ENCODE data around the gene DDAH2. TPM values are rescaled to one million over a fixed set of nuclear protein-coding genes. Genes with fewer than 3 reads are reported as not detected.

DDAH2 gene
- total RNA-seq, 4 donors from 2014 or later: 10.6 to 24.2 (median 15.4) TPM

DNA sequence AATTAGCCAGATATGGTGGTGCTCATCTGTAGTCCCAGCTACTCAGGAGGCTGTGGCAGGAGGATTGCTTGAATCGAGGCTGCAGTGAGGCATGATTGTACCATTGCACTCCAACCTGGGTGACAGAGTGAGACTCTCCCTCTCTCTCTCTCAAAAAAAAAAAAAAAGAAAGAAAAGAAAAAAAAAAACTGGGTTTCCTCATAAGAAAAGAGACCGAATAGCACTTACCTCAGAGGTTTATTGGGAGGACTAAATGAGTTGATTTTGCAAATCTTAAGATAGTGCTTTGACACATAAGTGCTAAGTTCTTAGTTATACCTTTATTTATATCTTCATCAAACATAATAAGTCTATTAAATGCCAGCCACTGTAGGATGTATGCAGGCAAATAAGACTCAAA, 41.8 kb upstream of the DDAH2 start:
- intact Hi-C loops (cut with DNase I; ENCODE audit: low total_unique reads) (loop anchor here (10.0 kb wide), 1 partner anchor 94 kb away; the partner anchor contains the start of gene NEU1), in situ Hi-C loops (cut with MboI; ENCODE audit: low sequenced_read_pairs in 4 of 4) (loop anchor here in 2 of 4 donors (5.0 to 10.0 kb wide), 2 partner anchors 64 to 84 kb away; no protein-coding TSS in a partner anchor)
- DNase-seq: no peak
- H3K4me1 ChIP-seq: no peaks in the 10 kb centered on the region
- no peak overlapping the region for H3K4me3 ChIP-seq
- H3K9me3 ChIP-seq: no peaks in the 10 kb centered on the region
- ATAC-seq: no peak
- no peaks in the 10 kb centered on the region for H3K27me3 ChIP-seq
- no peaks in the 10 kb centered on the region for H3K36me3 ChIP-seq
- TF ChIP-seq, protein P1, sequence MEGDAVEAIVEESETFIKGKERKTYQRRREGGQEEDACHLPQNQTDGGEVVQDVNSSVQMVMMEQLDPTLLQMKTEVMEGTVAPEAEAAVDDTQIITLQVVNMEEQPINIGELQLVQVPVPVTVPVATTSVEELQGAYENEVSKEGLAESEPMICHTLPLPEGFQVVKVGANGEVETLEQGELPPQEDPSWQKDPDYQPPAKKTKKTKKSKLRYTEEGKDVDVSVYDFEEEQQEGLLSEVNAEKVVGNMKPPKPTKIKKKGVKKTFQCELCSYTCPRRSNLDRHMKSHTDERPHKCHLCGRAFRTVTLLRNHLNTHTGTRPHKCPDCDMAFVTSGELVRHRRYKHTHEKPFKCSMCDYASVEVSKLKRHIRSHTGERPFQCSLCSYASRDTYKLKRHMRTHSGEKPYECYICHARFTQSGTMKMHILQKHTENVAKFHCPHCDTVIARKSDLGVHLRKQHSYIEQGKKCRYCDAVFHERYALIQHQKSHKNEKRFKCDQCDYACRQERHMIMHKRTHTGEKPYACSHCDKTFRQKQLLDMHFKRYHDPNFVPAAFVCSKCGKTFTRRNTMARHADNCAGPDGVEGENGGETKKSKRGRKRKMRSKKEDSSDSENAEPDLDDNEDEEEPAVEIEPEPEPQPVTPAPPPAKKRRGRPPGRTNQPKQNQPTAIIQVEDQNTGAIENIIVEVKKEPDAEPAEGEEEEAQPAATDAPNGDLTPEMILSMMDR (IDR thresholded peaks at IDR 0.05 in 4 of 5, conservative IDR thresholded peaks at IDR 0.05 in 1 of 5): no peak
- TF ChIP-seq POLR2A (IDR thresholded peaks at IDR 0.05): no peak
- no peak overlapping the region for H3K27ac ChIP-seq

DNA sequence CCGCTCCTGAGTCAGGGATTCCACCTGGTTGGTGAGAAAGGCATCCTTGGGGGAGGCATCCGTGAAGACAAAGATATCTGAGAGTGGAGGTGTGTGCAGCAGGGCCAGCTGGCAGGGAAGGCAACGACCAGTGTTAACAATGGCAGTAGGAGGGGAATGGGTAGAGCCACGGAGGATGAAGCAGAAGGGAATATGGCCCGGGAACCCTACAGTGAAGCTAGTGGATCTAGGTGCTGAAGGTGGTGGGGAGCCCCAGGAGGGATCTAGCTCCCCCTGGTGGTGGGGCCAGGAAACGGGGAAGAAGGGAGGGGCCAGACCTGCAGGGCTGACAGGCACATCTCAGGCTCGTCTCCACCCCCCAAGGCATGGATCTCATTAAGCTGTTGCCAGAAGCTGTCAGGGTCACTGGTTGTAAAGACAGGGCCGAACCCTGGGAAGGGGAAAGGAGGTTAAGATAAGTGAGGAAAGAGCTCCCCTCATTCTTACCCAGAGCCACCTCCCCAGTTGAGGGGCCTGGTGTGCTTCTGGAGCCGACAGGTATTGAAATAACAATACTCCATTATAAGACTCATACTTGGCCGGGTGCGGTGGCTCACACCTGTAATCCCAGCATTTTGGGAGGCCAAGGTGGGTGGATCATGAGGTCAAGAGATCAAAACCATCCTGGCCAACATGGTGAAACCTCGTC, 40.7 kb upstream of the DDAH2 start:
- Histone ChIP-seq H3K9me3 (no peaks in the 10 kb centered on the region), H3K27ac (no peak overlapping the region), H3K4me1 (no peaks in the 10 kb centered on the region), H3K27me3 (no peaks in the 10 kb centered on the region), H3K36me3 (no peaks in the 10 kb centered on the region), H3K4me3 (no peak overlapping the region)
- no peak for TF ChIP-seq POLR2A (IDR thresholded peaks at IDR 0.05)
- TF ChIP-seq, protein P1 (IDR thresholded peaks at IDR 0.05 in 4 of 5, conservative IDR thresholded peaks at IDR 0.05 in 1 of 5): peak; percentile 66 to 89 (median 83)
- peak; percentile 51 to 77 for DNase-seq
- in situ Hi-C loops (cut with MboI; ENCODE audit: low sequenced_read_pairs in 4 of 4) (loop anchor here in 3 of 4 donors (5.0 to 10.0 kb wide), 3 partner anchors 65 to 88 kb away; partner anchors contain the start of gene LY6G5C (in 1 of the 3)), intact Hi-C loops (cut with DNase I; ENCODE audit: low total_unique reads) (loop anchor here (1.0 to 10.0 kb wide), 2 partner anchors 90 to 95 kb away; partner anchors contain the start of gene NEU1)
- peak; percentile 55 to 77 for ATAC-seq

DNA sequence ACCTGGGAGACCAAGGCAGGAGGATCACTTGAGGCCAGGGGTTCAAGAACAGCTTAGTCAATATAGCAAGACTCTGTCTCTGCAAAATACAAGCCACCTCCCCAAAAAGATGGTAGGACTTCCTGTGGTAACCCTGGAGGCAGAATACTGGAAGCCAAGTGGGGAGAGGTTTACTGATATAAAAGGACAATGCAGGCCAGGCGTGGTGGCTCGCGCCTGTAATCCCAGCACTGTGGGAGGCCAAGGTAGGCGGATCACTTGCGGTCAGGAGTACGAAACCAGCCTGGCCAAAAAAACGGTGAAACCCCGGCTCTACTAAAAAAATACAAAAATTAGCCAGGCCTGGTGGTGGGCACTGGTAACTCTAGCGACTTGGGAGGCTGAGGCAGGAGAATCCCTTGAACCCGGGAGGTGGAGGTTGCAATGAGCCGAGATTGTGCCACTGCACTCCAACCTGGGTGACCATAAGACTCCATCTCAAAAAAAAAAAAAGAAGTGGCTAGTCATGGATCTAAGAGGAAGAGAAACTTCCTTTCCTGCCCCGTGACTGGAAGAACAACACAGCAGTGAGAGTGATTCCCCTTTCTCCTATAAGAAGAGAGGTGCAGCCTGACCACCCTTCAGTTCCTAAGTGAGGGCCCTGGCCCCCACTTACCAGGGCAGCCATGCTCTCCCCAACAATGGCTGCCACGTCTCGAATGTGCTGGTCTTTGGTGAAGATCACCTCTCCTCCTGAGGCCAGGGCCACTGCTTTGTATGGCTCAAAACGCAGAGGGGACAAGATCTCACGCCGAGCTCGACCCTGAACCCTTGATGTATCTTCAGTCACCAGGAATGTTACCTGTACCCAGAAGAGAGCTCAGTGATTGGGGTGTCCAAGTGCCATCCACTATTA, 39.5 kb upstream of the DDAH2 start:
- H3K27me3 ChIP-seq: no peaks in the 10 kb centered on the region

DNA sequence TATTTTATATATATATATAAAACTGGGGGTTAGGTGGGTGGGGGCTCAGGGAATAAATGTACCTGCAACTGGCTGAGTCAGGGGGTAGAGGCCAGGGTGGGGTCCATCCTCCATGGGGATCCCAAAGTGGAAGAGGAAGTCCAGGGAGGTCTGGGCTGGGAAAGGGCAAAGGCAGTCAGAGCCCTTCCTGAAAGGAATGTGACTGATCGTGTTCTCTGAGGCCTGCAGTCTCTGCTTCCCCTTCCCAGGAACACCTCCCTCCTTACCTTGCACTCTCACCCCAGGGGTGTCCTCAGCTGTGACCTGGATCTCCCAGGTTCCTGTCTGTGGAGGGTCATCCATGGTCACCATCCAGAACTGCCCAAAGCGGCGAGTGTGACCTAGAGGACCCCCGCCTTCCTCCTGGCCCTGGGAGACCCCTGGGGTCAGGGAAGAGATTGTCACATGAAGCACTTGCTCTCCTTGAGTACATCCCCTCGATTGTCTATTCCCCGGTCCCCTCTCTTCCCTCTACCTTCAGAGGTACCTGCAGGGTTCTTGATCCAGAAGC, 38.1 kb upstream of the DDAH2 start:
- ATAC-seq (no peak), DNase-seq (no peak)
- in situ Hi-C loops (cut with MboI; ENCODE audit: low sequenced_read_pairs in 4 of 4): loop anchor here in 1 of 4 donors (5.0 kb wide), 1 partner anchor 85 kb away; the partner anchor contains the start of gene LY6G5C
- Histone ChIP-seq H3K27me3 (no peaks in the 10 kb centered on the region), H3K27ac (no peak overlapping the region), H3K4me1 (no peaks in the 10 kb centered on the region), H3K36me3 (no peaks in the 10 kb centered on the region), H3K9me3 (no peaks in the 10 kb centered on the region), H3K4me3 (no peak overlapping the region)
- TF ChIP-seq, protein P1 (IDR thresholded peaks at IDR 0.05 in 4 of 5, conservative IDR thresholded peaks at IDR 0.05 in 1 of 5): no peak
- no peak for TF ChIP-seq POLR2A (IDR thresholded peaks at IDR 0.05)
- intact Hi-C loops (cut with DNase I; ENCODE audit: low total_unique reads): no loop called here

More for the DNA sequence above, 39.5 kb upstream of the DDAH2 start:
- no peak for DNase-seq
- Histone ChIP-seq H3K4me1 (no peaks in the 10 kb centered on the region), H3K9me3 (no peaks in the 10 kb centered on the region), H3K36me3 (no peaks in the 10 kb centered on the region), H3K27ac (no peak overlapping the region), H3K4me3 (no peak overlapping the region)
- in situ Hi-C loops (cut with MboI; ENCODE audit: low sequenced_read_pairs in 4 of 4) (loop anchor here in 1 of 4 donors (5.0 kb wide), 1 partner anchor 86 kb away; the partner anchor contains the start of gene LY6G5C), intact Hi-C loops (cut with DNase I; ENCODE audit: low total_unique reads) (loop anchor here (1.0 kb wide), 1 partner anchor 88 kb away; no protein-coding TSS in a partner anchor)
- ATAC-seq: no peak
- TF ChIP-seq, protein P1 (IDR thresholded peaks at IDR 0.05 in 4 of 5, conservative IDR thresholded peaks at IDR 0.05 in 1 of 5): no peak
- TF ChIP-seq POLR2A (IDR thresholded peaks at IDR 0.05): no peak
